Parathyroid adenoma (tissue), 2 donors: ENCODE measurements around the gene ATP13A3.

Experiments used
- H2AFZ ChIP-seq: fragments of 300-600 bp; sonication (generic); one replicate; pipeline ENCODE4 v1.7.0; 2017; ENCODE audit warnings: antibody characterized with exemption, mild to moderate bottlenecking
- H3K27ac ChIP-seq: fragments of 300-600 bp; sonication (generic); one replicate; pipeline ENCODE4 v1.7.0; 2017
- H3K27me3 ChIP-seq: fragments of 300-600 bp; sonication (generic); one replicate; pipeline ENCODE4 v1.7.0; 2017; ENCODE audit warnings: low read length; ENCODE audit not compliant: control insufficient read depth, insufficient read depth
- H3K36me3 ChIP-seq: fragments of 300-600 bp; sonication (generic); one replicate; pipeline ENCODE4 v1.7.0; 2017; ENCODE audit warnings: low read length; ENCODE audit not compliant: control insufficient read depth, insufficient read depth
- H3K4me1 ChIP-seq: fragments of 300-600 bp; sonication (generic); one replicate; pipeline ENCODE4 v1.7.0; 2017; ENCODE audit warnings: control low read depth
- H3K4me2 ChIP-seq: fragments of 300-600 bp; sonication (generic); one replicate; pipeline ENCODE4 v1.7.0; 2017; ENCODE audit warnings: low read length
- H3K4me3 ChIP-seq: fragments of 300-600 bp; sonication (generic); one replicate; pipeline ENCODE4 v1.7.0; 2017; ENCODE audit warnings: low read depth, low read length
- H3K79me2 ChIP-seq: fragments of 300-600 bp; sonication (generic); one replicate; pipeline ENCODE4 v1.7.0; 2017; ENCODE audit warnings: control low read depth
- H3K9ac ChIP-seq: fragments of 300-600 bp; sonication (generic); one replicate; pipeline ENCODE4 v1.7.0; 2017; ENCODE audit warnings: mild to moderate bottlenecking
- H3K9me3 ChIP-seq: fragments of 300-600 bp; sonication (generic); one replicate; pipeline ENCODE4 v1.7.0; 2017; ENCODE audit warnings: low read length; ENCODE audit not compliant: control insufficient read depth
- TF ChIP-seq, protein P1 (sequence below): fragments of 300-600 bp; sonication (generic); IDR thresholded peaks from one replicate; pipeline ENCODE4 v1.7.0; 2017; ENCODE audit warnings: antibody characterized with exemption, mild to moderate bottlenecking
- donor health status: primary hyperparathyroidism.

The ATP13A3 gene

GRCh38 chr3:194374935-194375334 is 111.9 kb downstream of the ATP13A3 start:
- Histone ChIP-seq H3K9me3 (no peaks in the 10 kb centered on the region), H3K4me2 (no peak overlapping the region), H3K79me2 (no peaks in the 10 kb centered on the region), H3K9ac (no peak overlapping the region), H2AFZ (no peak overlapping the region), H3K27me3 (no peaks in the 10 kb centered on the region), H3K4me3 (no peak overlapping the region), H3K36me3 (no peaks in the 10 kb centered on the region), H3K4me1 (no peaks in the 10 kb centered on the region), H3K27ac (no peak overlapping the region)
- TF ChIP-seq, protein P1, sequence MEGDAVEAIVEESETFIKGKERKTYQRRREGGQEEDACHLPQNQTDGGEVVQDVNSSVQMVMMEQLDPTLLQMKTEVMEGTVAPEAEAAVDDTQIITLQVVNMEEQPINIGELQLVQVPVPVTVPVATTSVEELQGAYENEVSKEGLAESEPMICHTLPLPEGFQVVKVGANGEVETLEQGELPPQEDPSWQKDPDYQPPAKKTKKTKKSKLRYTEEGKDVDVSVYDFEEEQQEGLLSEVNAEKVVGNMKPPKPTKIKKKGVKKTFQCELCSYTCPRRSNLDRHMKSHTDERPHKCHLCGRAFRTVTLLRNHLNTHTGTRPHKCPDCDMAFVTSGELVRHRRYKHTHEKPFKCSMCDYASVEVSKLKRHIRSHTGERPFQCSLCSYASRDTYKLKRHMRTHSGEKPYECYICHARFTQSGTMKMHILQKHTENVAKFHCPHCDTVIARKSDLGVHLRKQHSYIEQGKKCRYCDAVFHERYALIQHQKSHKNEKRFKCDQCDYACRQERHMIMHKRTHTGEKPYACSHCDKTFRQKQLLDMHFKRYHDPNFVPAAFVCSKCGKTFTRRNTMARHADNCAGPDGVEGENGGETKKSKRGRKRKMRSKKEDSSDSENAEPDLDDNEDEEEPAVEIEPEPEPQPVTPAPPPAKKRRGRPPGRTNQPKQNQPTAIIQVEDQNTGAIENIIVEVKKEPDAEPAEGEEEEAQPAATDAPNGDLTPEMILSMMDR = no peak

- H3K9ac ChIP-seq = no peak overlapping the region
- H3K79me2 ChIP-seq = no peaks in the 10 kb centered on the region
- TF ChIP-seq, protein P1 = no peak
- no peak overlapping the region for H3K4me2 ChIP-seq
- no peaks in the 10 kb centered on the region for H3K27me3 ChIP-seq
- H3K27ac ChIP-seq = no peak overlapping the region
- no peak overlapping the region for H2AFZ ChIP-seq
- H3K36me3 ChIP-seq = no peaks in the 10 kb centered on the region
- H3K4me3 ChIP-seq = no peak overlapping the region
- H3K4me1 ChIP-seq = no peaks in the 10 kb centered on the region
- no peaks in the 10 kb centered on the region for H3K9me3 ChIP-seq
These were observed 112.9 kb downstream of the ATP13A3 start for GRCh38 chr3:194373899-194374298.

GRCh38 chr3:194373028-194373427 is 113.8 kb downstream of the ATP13A3 start:
- no peak overlapping the region for H3K4me3 ChIP-seq
- H3K36me3 ChIP-seq = no peaks in the 10 kb centered on the region
- H3K9ac ChIP-seq = no peak overlapping the region
- no peaks in the 10 kb centered on the region for H3K79me2 ChIP-seq
- no peak overlapping the region for H3K4me2 ChIP-seq
- no peak overlapping the region for H2AFZ ChIP-seq
- no peak overlapping the region for H3K27ac ChIP-seq
- TF ChIP-seq, protein P1 = no peak
- no peaks in the 10 kb centered on the region for H3K9me3 ChIP-seq
- no peaks in the 10 kb centered on the region for H3K27me3 ChIP-seq
- no peaks in the 10 kb centered on the region for H3K4me1 ChIP-seq

- TF ChIP-seq, protein P1 = no peak
- Histone ChIP-seq H3K27me3 (no peaks in the 10 kb centered on the region), H3K27ac (no peak overlapping the region), H3K9ac (no peak overlapping the region), H3K36me3 (no peaks in the 10 kb centered on the region), H3K79me2 (no peaks in the 10 kb centered on the region), H3K4me2 (no peak overlapping the region), H3K4me1 (no peaks in the 10 kb centered on the region), H2AFZ (no peak overlapping the region), H3K9me3 (no peaks in the 10 kb centered on the region), H3K4me3 (no peak overlapping the region)
These were observed 116.0 kb downstream of the ATP13A3 start for GRCh38 chr3:194370753-194371152.

DNA sequence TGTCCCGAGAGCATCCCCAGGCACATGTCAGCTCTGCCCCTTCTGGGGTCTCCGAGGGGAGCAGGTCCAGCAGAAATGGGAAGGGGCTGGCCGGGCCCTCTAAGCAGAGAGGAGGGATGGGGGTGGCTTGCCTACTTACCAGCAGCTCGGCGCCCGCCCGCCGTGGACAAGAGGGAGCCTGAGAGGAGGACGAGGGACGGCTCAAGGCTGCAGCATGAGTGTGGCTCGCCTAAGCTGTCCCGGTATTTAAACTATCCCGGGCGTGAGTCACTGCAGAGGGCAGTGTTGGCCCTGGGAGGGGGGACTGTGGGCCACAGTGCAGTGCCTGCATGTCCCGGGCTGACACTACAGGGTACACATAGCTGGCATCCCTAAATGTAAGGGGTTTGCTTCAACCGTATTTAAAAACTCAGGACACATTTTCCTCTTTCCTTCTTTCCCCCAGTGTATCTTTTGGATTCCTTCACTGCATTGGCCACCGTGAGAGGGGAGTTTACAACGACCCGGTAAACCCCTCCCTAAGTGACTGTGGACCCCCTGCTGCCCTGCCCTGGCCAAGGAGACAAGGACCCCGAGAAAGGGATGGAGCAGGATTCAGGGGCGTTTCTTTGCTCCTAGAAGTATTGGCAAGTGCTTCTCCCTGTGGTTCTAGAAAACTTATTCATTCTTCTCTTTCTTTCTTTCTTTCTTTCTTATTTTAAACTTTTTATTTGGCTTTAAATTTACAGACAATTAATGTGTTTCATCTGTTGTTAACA is 117.1 kb downstream of the ATP13A3 start, which contains the start of gene LRRC15:
Gene LRRC15 (minus strand): TSS at position 222 of the 758 bp plus-strand sequence. CDS start 8,700 bp downstream, outside the sequence.
- Histone ChIP-seq H3K9ac (no peak within 1 kb of the TSS), H3K79me2 (no peaks in the 10 kb centered on the region), H3K4me2 (no peak within 1 kb of the TSS), H2AFZ (no peak within 1 kb of the TSS), H3K27me3 (no peaks in the 10 kb centered on the region), H3K36me3 (no peaks in the 10 kb centered on the region), H3K9me3 (no peaks in the 10 kb centered on the region), H3K27ac (no peak within 1 kb of the TSS), H3K4me1 (no peaks in the 10 kb centered on the region), H3K4me3 (no peak within 1 kb of the TSS)
- TF ChIP-seq, protein P1 = no peak
